ENCODE results near the gene SSC5D. TPM values are rescaled to one million over a fixed set of nuclear protein-coding genes. Genes with fewer than 3 reads are reported as not detected.
"Not testable (repeated sequence)": the region's sequence is repeated elsewhere in the genome, so short reads cannot be mapped to it uniquely, and the experiment has no call there.

SSC5D gene
- total and polyA plus RNA-seq, 2 experiments from 2014 or later = 0.23 to 0.69 TPM

DNA sequence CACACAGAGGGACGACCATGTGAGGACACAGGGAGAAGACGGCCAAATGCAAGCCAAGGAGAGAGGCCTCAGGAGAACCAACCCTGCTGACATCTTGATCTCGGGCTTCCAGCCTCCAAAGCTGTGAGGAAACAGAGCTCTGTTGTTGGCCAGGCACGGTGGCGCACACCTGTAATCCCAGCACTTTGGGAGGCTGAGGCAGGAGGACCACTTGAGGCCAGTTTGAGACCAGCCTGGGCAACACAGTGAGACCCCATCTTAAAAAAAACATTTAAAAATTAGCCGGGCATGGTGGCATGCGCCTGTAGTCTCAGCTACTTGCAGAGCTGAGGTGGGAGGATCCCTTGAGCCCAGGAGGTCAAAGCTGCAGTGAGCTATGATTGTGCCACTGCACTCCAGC, 46.0 kb downstream of the SSC5D start:
- H2AFZ ChIP-seq; H3K9me3 Mint-ChIP-seq; H4K20me1 ChIP-seq (replicated peaks; ENCODE audit: insufficient read depth); H3K27me3 Mint-ChIP-seq (ENCODE audit: insufficient read depth, low read depth, poor library complexity); H3F3A ChIP-seq (replicated peaks; ENCODE audit: low read depth); H3K36me3 Mint-ChIP-seq (ENCODE audit: low read depth); H3K4me2 ChIP-seq; ATAC-seq; H3K27ac Mint-ChIP-seq; H3K27me3 ChIP-seq (ENCODE audit: insufficient read depth); H3K36me3 ChIP-seq (ENCODE audit: insufficient read depth); H3K4me1 ChIP-seq (ENCODE audit: insufficient read depth); H3K9me2 ChIP-seq (ENCODE audit: insufficient read depth); H3K27ac ChIP-seq (ENCODE audit: low read depth); H3K79me2 ChIP-seq (replicated peaks; ENCODE audit: insufficient read depth); H3K4me3 ChIP-seq; H3K4me3 Mint-ChIP-seq; H3K4me1 Mint-ChIP-seq; DNase-seq (ENCODE audit: low spot score): not testable (repeated sequence)

DNA sequence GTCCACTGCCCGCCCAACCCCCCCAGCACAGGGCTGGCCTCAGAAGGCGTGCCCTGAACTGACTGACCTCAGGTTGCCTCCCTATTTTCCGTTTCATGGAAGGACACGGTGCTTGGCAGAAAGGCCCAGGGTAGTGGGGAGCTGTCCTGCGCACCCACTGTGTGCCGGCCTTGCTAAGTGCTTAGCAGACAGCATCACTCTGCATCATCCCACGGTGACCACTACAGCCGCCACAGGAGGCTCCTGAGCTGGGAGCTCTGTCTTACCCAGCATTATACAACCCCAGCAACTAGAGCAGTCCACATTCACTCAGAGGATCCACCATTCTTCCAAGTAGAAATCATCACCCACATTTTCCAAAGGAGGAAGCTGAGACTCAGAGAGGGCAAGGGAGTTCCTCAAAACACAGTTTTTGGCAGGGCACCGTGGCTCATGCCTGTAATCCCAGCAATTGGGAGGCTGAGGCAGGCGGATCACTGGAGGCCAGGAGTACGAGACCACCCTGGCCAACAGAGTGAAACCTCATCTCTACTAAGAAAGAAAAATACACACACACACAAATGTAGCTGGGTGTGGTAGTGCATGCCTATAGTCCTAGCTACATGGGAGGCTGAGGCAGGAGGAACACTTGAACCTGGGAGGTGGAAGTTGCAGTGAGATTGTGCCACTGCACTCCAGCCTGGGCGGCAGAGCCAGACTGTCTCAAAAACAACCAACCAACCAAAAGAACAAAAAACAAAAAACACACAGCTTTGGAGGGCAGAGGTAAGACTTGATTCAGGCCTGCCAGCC, 47.1 kb downstream of the SSC5D start:
- DNase-seq (ENCODE audit: low spot score) (no peak), ATAC-seq (no peak)
- Mint-ChIP-seq H3K27ac (no peak overlapping the region), H3K27me3 (ENCODE audit: insufficient read depth, low read depth, poor library complexity) (peaks cover 14% of the 10 kb centered on the region), H3K4me3 (no peak overlapping the region; the same call in 2 of the 3 replicates), H3K9me3 (no peaks in the 10 kb centered on the region), H3K36me3 (ENCODE audit: low read depth) (no peaks in the 10 kb centered on the region), H3K4me1 (peaks cover 6% of the 10 kb centered on the region; the same call in 2 of the 3 replicates)
- Histone ChIP-seq H2AFZ (no peak overlapping the region), H3K27ac (ENCODE audit: low read depth) (no peak overlapping the region), H3K36me3 (ENCODE audit: insufficient read depth) (no peaks in the 10 kb centered on the region), H3K4me2 (no peak overlapping the region), H3F3A (replicated peaks; ENCODE audit: low read depth) (0 out of 2 replicates have a peak, but pooled peaks cover 7% of the 10 kb centered on the region), H4K20me1 (replicated peaks; ENCODE audit: insufficient read depth) (no peaks in the 10 kb centered on the region), H3K4me3 (no peak overlapping the region), H3K9me2 (ENCODE audit: insufficient read depth) (no peaks in the 10 kb centered on the region), H3K79me2 (replicated peaks; ENCODE audit: insufficient read depth) (no peaks in the 10 kb centered on the region), H3K27me3 (ENCODE audit: insufficient read depth) (no peaks in the 10 kb centered on the region), H3K4me1 (ENCODE audit: insufficient read depth) (peaks cover 7% of the 10 kb centered on the region; the same call in 1 of the 2 replicates)
- TF ChIP-seq POLR2AphosphoS5 (IDR thresholded peaks at IDR 0.05; ENCODE audit: low read depth) = no peak
- no peak for TF ChIP-seq CTCF (conservative IDR thresholded peaks at IDR 0.05; ENCODE audit: low read depth in 2 of 2)
- TF ChIP-seq ETS1 (IDR thresholded peaks at IDR 0.05) = no peak
- no peak for TF ChIP-seq CREB1 (CRISPR knock-in tag; IDR thresholded peaks at IDR 0.05; ENCODE audit: low read depth)
- no peak for TF ChIP-seq EZH2 (IDR thresholded peaks at IDR 0.05; ENCODE audit: low read depth, unreplicated experiment)
- TF ChIP-seq ZNF114 (CRISPR knock-in tag; IDR thresholded peaks at IDR 0.05) = no peak
- no peak for TF ChIP-seq ZNF331 (CRISPR knock-in tag; IDR thresholded peaks at IDR 0.05; ENCODE audit: low read depth)
- TF ChIP-seq JUNB (IDR thresholded peaks at IDR 0.05; ENCODE audit: unreplicated experiment) = no peak
- no peak for TF ChIP-seq STAT1 (IDR thresholded peaks at IDR 0.05; ENCODE audit: unreplicated experiment)
- TF ChIP-seq NANOG (IDR thresholded peaks at IDR 0.05; ENCODE audit: borderline replicate concordance) = no peak
- TF ChIP-seq, protein P1, sequence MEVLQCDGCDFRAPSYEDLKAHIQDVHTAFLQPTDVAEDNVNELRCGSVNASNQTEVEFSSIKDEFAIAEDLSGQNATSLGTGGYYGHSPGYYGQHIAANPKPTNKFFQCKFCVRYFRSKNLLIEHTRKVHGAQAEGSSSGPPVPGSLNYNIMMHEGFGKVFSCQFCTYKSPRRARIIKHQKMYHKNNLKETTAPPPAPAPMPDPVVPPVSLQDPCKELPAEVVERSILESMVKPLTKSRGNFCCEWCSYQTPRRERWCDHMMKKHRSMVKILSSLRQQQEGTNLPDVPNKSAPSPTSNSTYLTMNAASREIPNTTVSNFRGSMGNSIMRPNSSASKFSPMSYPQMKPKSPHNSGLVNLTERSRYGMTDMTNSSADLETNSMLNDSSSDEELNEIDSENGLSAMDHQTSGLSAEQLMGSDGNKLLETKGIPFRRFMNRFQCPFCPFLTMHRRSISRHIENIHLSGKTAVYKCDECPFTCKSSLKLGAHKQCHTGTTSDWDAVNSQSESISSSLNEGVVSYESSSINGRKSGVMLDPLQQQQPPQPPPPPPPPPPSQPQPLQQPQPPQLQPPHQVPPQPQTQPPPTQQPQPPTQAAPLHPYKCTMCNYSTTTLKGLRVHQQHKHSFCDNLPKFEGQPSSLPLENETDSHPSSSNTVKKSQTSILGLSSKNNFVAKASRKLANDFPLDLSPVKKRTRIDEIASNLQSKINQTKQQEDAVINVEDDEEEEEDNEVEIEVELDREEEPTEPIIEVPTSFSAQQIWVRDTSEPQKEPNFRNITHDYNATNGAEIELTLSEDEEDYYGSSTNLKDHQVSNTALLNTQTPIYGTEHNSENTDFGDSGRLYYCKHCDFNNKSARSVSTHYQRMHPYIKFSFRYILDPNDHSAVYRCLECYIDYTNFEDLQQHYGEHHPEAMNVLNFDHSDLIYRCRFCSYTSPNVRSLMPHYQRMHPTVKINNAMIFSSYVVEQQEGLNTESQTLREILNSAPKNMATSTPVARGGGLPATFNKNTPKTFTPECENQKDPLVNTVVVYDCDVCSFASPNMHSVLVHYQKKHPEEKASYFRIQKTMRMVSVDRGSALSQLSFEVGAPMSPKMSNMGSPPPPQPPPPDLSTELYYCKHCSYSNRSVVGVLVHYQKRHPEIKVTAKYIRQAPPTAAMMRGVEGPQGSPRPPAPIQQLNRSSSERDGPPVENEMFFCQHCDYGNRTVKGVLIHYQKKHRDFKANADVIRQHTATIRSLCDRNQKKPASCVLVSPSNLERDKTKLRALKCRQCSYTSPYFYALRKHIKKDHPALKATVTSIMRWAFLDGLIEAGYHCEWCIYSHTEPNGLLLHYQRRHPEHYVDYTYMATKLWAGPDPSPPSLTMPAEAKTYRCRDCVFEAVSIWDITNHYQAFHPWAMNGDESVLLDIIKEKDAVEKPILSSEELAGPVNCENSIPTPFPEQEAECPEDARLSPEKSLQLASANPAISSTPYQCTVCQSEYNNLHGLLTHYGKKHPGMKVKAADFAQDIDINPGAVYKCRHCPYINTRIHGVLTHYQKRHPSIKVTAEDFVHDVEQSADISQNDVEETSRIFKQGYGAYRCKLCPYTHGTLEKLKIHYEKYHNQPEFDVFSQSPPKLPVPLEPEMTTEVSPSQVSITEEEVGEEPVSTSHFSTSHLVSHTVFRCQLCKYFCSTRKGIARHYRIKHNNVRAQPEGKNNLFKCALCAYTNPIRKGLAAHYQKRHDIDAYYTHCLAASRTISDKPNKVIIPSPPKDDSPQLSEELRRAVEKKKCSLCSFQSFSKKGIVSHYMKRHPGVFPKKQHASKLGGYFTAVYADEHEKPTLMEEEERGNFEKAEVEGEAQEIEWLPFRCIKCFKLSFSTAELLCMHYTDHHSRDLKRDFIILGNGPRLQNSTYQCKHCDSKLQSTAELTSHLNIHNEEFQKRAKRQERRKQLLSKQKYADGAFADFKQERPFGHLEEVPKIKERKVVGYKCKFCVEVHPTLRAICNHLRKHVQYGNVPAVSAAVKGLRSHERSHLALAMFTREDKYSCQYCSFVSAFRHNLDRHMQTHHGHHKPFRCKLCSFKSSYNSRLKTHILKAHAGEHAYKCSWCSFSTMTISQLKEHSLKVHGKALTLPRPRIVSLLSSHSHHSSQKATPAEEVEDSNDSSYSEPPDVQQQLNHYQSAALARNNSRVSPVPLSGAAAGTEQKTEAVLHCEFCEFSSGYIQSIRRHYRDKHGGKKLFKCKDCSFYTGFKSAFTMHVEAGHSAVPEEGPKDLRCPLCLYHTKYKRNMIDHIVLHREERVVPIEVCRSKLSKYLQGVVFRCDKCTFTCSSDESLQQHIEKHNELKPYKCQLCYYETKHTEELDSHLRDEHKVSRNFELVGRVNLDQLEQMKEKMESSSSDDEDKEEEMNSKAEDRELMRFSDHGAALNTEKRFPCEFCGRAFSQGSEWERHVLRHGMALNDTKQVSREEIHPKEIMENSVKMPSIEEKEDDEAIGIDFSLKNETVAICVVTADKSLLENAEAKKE (CRISPR knock-in tag; IDR thresholded peaks at IDR 0.05) = no peak
